Measurements from ENCODE around the gene DBNL.

DNA sequence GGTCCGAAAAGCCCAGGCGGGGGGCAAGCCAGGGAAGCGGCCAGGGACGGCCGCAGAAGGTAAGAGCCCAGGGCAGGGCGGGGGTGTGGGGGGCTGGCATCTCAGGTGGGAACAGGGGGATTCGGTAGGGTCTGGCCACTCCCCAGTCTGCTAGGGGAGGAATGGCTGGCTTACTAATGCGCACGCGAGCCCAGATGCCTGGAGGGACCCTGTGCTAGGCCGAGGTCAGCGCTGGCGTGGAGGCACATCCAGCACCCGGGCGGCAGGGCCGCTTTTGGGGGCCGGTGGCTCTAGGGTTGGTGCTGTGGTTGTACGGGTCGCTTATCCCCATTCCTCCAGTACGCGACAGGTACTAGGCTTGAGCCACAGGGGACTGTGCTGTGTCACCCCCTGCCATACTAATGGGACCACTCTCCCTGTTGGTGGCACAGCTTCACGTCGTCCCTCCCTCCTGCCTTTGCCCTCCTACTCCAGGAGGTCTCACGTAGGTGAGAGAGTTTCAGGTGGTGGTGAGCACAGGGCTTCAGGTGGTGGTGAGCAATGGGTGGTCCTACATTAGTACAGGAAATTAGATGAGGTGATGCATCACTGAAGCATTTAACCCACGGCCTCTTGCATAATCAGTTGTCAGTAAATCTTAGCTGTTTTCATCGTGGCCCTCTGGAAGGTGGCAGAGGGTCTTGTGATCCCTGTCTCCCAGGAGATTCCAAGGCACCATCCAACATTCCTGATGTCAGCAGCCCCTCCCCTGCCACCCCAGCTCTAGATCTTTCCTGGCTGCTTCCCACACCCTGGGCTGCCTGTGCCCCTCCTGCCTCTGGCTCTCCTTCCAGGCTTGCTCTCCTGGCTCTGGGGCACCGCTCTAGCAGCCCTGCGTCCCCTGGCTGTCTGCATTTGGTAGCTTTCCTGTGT is 60.6 kb downstream of the DBNL start:
- TF ChIP-seq, protein P1, sequence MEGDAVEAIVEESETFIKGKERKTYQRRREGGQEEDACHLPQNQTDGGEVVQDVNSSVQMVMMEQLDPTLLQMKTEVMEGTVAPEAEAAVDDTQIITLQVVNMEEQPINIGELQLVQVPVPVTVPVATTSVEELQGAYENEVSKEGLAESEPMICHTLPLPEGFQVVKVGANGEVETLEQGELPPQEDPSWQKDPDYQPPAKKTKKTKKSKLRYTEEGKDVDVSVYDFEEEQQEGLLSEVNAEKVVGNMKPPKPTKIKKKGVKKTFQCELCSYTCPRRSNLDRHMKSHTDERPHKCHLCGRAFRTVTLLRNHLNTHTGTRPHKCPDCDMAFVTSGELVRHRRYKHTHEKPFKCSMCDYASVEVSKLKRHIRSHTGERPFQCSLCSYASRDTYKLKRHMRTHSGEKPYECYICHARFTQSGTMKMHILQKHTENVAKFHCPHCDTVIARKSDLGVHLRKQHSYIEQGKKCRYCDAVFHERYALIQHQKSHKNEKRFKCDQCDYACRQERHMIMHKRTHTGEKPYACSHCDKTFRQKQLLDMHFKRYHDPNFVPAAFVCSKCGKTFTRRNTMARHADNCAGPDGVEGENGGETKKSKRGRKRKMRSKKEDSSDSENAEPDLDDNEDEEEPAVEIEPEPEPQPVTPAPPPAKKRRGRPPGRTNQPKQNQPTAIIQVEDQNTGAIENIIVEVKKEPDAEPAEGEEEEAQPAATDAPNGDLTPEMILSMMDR (IDR thresholded peaks at IDR 0.05): no peak
- no peak for TF ChIP-seq POLR2A (IDR thresholded peaks at IDR 0.05)

Data from testis (tissue), 2 donors.